ENCODE data around the gene PLA2G2E. TPM values are rescaled to one million over a fixed set of nuclear protein-coding genes. Genes with fewer than 3 reads are reported as not detected.

Gene PLA2G2E
- polyA plus RNA-seq, 2 donors = not detected

DNA sequence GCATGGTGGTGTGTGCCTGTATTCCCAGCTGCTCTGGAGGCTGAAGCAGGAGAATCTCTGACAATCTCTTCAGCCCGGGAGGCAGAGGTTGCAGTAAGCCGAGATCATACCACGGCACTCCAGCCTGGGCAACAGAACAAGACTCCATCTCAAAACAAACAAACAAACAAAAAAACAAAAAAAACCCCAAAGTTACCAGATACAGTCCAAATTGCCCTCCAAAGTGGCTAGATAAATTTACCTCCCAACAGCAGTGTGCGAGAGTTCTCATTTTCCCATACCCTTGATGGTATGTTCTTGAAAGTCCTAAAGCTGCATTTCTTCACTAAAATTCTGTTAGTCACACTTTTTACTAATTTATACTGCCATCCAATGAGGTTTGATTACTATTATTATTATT is 44.2 kb downstream of the PLA2G2E start:
- no peaks in the 10 kb centered on the region for H3K27me3 ChIP-seq (ENCODE audit: control insufficient read depth in 1 of 2, insufficient read depth in 2 of 2, low read length in 2 of 2)
- H3K4me1 ChIP-seq (ENCODE audit: control insufficient read depth in 2 of 2, insufficient read depth in 2 of 2, low read length in 1 of 2) = no peaks in the 10 kb centered on the region
- no peaks in the 10 kb centered on the region for H3K9me3 ChIP-seq (ENCODE audit: control insufficient read depth in 2 of 2, insufficient read depth in 1 of 2, low read depth in 1 of 2, low read length in 1 of 2)
- H3K36me3 ChIP-seq (ENCODE audit: control insufficient read depth in 2 of 2, insufficient read depth in 2 of 2, low read length in 1 of 2) = no peaks in the 10 kb centered on the region
- H3K27ac ChIP-seq (ENCODE audit: low read depth in 2 of 2, low read length in 1 of 2) = no peak overlapping the region
- WGBS, 2 donors = 89 to 95% methylated on average over 4 of the region's 4 CpGs
- H3K4me3 ChIP-seq (ENCODE audit: low read depth in 1 of 2, low read length in 2 of 2) = no peak overlapping the region

GRCh38 chr1:19878637-19878985 is 44.8 kb downstream of the PLA2G2E start:
- WGBS, 2 donors = 77 to 86% methylated on average over 12 of the region's 12 CpGs
- Histone ChIP-seq H3K36me3 (ENCODE audit: control insufficient read depth in 2 of 2, insufficient read depth in 2 of 2, low read length in 1 of 2) (no peaks in the 10 kb centered on the region), H3K4me1 (ENCODE audit: control insufficient read depth in 2 of 2, insufficient read depth in 2 of 2, low read length in 1 of 2) (no peaks in the 10 kb centered on the region), H3K27me3 (ENCODE audit: control insufficient read depth in 1 of 2, insufficient read depth in 2 of 2, low read length in 2 of 2) (no peaks in the 10 kb centered on the region), H3K27ac (ENCODE audit: low read depth in 2 of 2, low read length in 1 of 2) (no peak overlapping the region), H3K9me3 (ENCODE audit: control insufficient read depth in 2 of 2, insufficient read depth in 1 of 2, low read depth in 1 of 2, low read length in 1 of 2) (no peaks in the 10 kb centered on the region), H3K4me3 (ENCODE audit: low read depth in 1 of 2, low read length in 2 of 2) (no peak overlapping the region)

DNA sequence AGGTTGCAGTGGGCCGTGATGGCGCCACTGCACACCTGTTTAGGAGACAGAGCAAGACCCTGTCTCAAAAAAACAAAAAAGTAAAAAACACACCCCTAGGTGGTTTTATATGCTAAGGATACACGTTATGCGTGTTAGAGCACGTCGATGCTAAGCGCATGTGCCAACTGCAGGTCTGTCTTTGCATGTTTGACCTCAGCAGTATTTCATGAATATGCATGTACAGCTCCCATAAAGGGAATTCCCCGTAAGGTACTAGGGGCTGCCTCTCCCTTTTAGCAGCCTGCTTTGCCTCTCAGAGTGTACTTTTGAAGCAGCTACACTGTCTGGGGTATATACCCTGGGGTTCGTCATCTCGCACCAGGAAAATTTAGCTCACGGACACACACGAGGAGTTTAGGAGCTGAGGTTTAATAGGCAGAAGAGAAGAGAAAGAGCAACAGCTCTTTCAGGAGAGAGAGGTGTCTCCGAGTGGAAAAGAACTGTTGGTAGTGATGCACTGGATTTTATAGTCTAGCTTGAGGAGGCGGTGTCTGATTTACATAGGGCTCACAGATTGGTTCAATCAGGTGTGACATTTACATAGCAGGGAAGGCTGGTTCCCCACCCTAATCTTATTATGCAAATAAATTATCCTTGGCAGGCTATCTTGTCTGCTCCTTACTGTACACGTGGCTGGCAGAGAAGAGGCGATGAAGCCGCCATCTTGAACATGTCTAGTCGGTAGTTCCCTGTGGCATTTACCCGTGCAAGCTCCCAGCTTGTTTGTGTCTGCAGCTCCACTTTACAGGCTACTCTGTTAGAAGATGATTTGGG is 45.4 kb downstream of the PLA2G2E start:
- Histone ChIP-seq H3K4me3 (ENCODE audit: low read depth in 1 of 2, low read length in 2 of 2) (no peak overlapping the region), H3K9me3 (ENCODE audit: control insufficient read depth in 2 of 2, insufficient read depth in 1 of 2, low read depth in 1 of 2, low read length in 1 of 2) (no peaks in the 10 kb centered on the region), H3K27me3 (ENCODE audit: control insufficient read depth in 1 of 2, insufficient read depth in 2 of 2, low read length in 2 of 2) (no peaks in the 10 kb centered on the region), H3K36me3 (ENCODE audit: control insufficient read depth in 2 of 2, insufficient read depth in 2 of 2, low read length in 1 of 2) (no peaks in the 10 kb centered on the region), H3K4me1 (ENCODE audit: control insufficient read depth in 2 of 2, insufficient read depth in 2 of 2, low read length in 1 of 2) (no peaks in the 10 kb centered on the region), H3K27ac (ENCODE audit: low read depth in 2 of 2, low read length in 1 of 2) (peak overlapping the region; percentile 6 to 72)
- 48 to 60% methylated on average over 19 of the region's 19 CpGs for WGBS, 2 donors

DNA sequence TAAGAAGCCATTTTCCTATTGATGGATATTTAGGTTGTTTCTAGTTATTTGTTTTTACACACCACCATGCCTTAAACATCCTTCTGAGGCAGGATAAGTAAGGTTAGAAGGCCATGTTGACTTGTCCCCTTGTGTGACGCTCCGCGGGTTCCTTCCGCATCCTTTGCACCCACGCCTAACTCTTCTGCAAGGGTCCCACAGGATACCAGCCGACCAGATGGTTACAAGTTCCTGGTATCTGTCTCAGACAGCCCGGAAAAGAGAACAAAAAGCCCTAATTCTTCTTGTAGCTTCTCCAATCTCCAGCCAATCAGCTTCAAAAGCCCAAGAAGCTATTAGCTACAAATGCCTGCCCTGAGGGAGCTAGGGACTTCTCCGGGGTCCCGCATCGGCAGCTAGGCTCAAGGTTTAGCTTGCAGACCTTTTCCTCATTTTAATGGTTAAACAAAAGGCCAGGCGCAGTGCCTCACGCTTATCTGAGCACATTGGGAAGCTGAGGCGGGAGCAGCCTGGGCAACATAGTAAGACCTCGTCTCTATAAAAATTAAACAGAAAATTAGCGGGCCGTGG is 46.2 kb downstream of the PLA2G2E start:
- H3K27ac ChIP-seq (ENCODE audit: low read depth in 2 of 2, low read length in 1 of 2) = no peak overlapping the region
- WGBS, 2 donors = 84% methylated on average over 16 of the region's 16 CpGs

DNA sequence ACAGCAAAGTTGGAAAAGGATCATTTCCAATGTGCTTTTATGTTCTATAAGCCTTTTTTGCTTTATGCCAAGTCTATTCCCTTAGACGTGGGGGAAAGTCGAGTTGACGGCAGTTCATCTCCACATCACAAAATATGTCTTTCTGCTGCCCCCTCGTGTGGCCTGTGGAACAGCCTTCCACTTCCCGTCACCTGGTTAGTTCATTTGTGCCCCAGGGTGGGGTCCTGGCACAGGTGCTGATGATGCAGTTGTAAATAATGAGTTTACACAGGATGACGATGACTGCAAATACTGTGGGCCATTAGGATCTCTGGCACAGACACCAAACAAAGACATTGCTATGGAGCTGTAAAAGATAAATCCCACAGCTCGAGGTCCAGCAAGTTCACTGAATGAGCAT is 51.2 kb downstream of the PLA2G2E start:
- Histone ChIP-seq H3K4me1 (ENCODE audit: control insufficient read depth in 2 of 2, insufficient read depth in 2 of 2, low read length in 1 of 2) (no peaks in the 10 kb centered on the region), H3K4me3 (ENCODE audit: low read depth in 1 of 2, low read length in 2 of 2) (no peak overlapping the region), H3K9me3 (ENCODE audit: control insufficient read depth in 2 of 2, insufficient read depth in 1 of 2, low read depth in 1 of 2, low read length in 1 of 2) (no peaks in the 10 kb centered on the region), H3K27ac (ENCODE audit: low read depth in 2 of 2, low read length in 1 of 2) (no peak overlapping the region), H3K27me3 (ENCODE audit: control insufficient read depth in 1 of 2, insufficient read depth in 2 of 2, low read length in 2 of 2) (no peaks in the 10 kb centered on the region), H3K36me3 (ENCODE audit: control insufficient read depth in 2 of 2, insufficient read depth in 2 of 2, low read length in 1 of 2) (no peaks in the 10 kb centered on the region)
- WGBS, 2 donors = 32 to 40% methylated on average over 7 of the region's 7 CpGs

More for the DNA sequence above, 46.2 kb downstream of the PLA2G2E start:
- H3K9me3 ChIP-seq (ENCODE audit: control insufficient read depth in 2 of 2, insufficient read depth in 1 of 2, low read depth in 1 of 2, low read length in 1 of 2) = no peaks in the 10 kb centered on the region
- no peaks in the 10 kb centered on the region for H3K27me3 ChIP-seq (ENCODE audit: control insufficient read depth in 1 of 2, insufficient read depth in 2 of 2, low read length in 2 of 2)
- no peaks in the 10 kb centered on the region for H3K36me3 ChIP-seq (ENCODE audit: control insufficient read depth in 2 of 2, insufficient read depth in 2 of 2, low read length in 1 of 2)
- no peaks in the 10 kb centered on the region for H3K4me1 ChIP-seq (ENCODE audit: control insufficient read depth in 2 of 2, insufficient read depth in 2 of 2, low read length in 1 of 2)
- no peak overlapping the region for H3K4me3 ChIP-seq (ENCODE audit: low read depth in 1 of 2, low read length in 2 of 2)

Other genes with a start within 250 kb of the PLA2G2E start
- gene TMCO4, start 123.7 kb downstream of the PLA2G2E start, polyA plus RNA-seq = 10 to 100 TPM; 14.2 to 26.2 TPM
- under 1 TPM in 1 of 2 donors, not detected in 1; 0.06 TPM for gene RNF186, start 108.3 kb downstream of the PLA2G2E start, polyA plus RNA-seq
- 1 to 10 TPM; 1.4 to 2.4 TPM for gene OTUD3, start 41.2 kb downstream of the PLA2G2E start, polyA plus RNA-seq
- gene PLA2G2A, start 56.0 kb upstream of the PLA2G2E start, polyA plus RNA-seq = 10 to 100 TPM; 15.7 to 81.7 TPM
- gene PLA2G5, start 146.6 kb upstream of the PLA2G2E start, polyA plus RNA-seq = 1 to 10 TPM; 4.0 to 4.2 TPM
- gene PLA2G2D, start 195.9 kb upstream of the PLA2G2E start, polyA plus RNA-seq = under 1 TPM in 1 of 2 donors, not detected in 1; 0.02 TPM
- under 1 TPM; 0.01 to 0.02 TPM for gene PLA2G2F, start 215.7 kb upstream of the PLA2G2E start, polyA plus RNA-seq